ENCODE results near the gene COBLL1. TPM values are rescaled to one million over a fixed set of nuclear protein-coding genes. Genes with fewer than 3 reads are reported as not detected.

COBLL1 gene
- total RNA-seq, 1 experiment from 2014 or later: 3.6 TPM

GRCh38 chr2:164677271-164677670 is 164.4 kb downstream of the COBLL1 start:
- no peak overlapping the region for H2AFZ ChIP-seq (ENCODE audit: low read length)
- no TSS peak for BruUV-seq (replicated peaks)
- H3K4me2 ChIP-seq (ENCODE audit: low read length): no peak overlapping the region
- no peaks in the 10 kb centered on the region for H3K4me1 ChIP-seq (ENCODE audit: insufficient read depth, low read length)
- ChIA-PET POLR2A (ENCODE audit: unreplicated experiment) (no interaction called here), CTCF (no interaction called here)
- TF ChIP-seq CTCF (conservative IDR thresholded peaks at IDR 0.05; ENCODE audit: low read depth, low read length) (no peak), EZH2phosphoT487 (IDR thresholded peaks at IDR 0.05; ENCODE audit: borderline replicate concordance, low read length) (no peak), EZH2 (IDR thresholded peaks at IDR 0.05; ENCODE audit: low read length, unreplicated experiment) (no peak)
- H3K9ac ChIP-seq (ENCODE audit: low read length): no peak overlapping the region
- no peaks in the 10 kb centered on the region for H3K9me3 ChIP-seq (ENCODE audit: low read length)
- H3K79me2 ChIP-seq (ENCODE audit: low read length): no peaks in the 10 kb centered on the region
- H3K27ac ChIP-seq (ENCODE audit: low read length): no peak overlapping the region
- intact Hi-C loops (cut with micrococcal nuclease): no loop called here
- H3K36me3 ChIP-seq (ENCODE audit: low read depth, low read length): no peaks in the 10 kb centered on the region
- no peaks in the 10 kb centered on the region for H3F3A ChIP-seq (ENCODE audit: low read length, unreplicated experiment)
- ATAC-seq: no peak
- H4K20me1 ChIP-seq (ENCODE audit: low read length): no peaks in the 10 kb centered on the region
- no peaks in the 10 kb centered on the region for H3K27me3 ChIP-seq (ENCODE audit: low read length)
- DNase-seq: no peak
- H3K9me2 ChIP-seq (replicated peaks; ENCODE audit: low read length): no peaks in the 10 kb centered on the region
- H3K4me3 ChIP-seq (ENCODE audit: low read length): no peak overlapping the region

- H3K4me2 ChIP-seq (ENCODE audit: low read length): no peak overlapping the region
- H3K9me2 ChIP-seq (replicated peaks; ENCODE audit: low read length): no peaks in the 10 kb centered on the region
- DNase-seq (no peak), ATAC-seq (no peak)
- POLR2A ChIA-PET (ENCODE audit: unreplicated experiment): no interaction called here
- no peaks in the 10 kb centered on the region for H3K4me1 ChIP-seq (ENCODE audit: insufficient read depth, low read length)
- no peaks in the 10 kb centered on the region for H3K9me3 ChIP-seq (ENCODE audit: low read length)
- no peaks in the 10 kb centered on the region for H3K27me3 ChIP-seq (ENCODE audit: low read length)
- TF ChIP-seq EZH2phosphoT487 (IDR thresholded peaks at IDR 0.05; ENCODE audit: borderline replicate concordance, low read length) (no peak), CTCF (conservative IDR thresholded peaks at IDR 0.05; ENCODE audit: low read depth, low read length) (no peak), EZH2 (IDR thresholded peaks at IDR 0.05; ENCODE audit: low read length, unreplicated experiment) (no peak)
- no peaks in the 10 kb centered on the region for H4K20me1 ChIP-seq (ENCODE audit: low read length)
- H3F3A ChIP-seq (ENCODE audit: low read length, unreplicated experiment): no peaks in the 10 kb centered on the region
- H3K9ac ChIP-seq (ENCODE audit: low read length): no peak overlapping the region
- CTCF ChIA-PET: no interaction called here
- no peak overlapping the region for H2AFZ ChIP-seq (ENCODE audit: low read length)
- H3K79me2 ChIP-seq (ENCODE audit: low read length): no peaks in the 10 kb centered on the region
- no peaks in the 10 kb centered on the region for H3K36me3 ChIP-seq (ENCODE audit: low read depth, low read length)
- no peak overlapping the region for H3K27ac ChIP-seq (ENCODE audit: low read length)
- no peak overlapping the region for H3K4me3 ChIP-seq (ENCODE audit: low read length)
- BruUV-seq (replicated peaks): no TSS peak
- intact Hi-C loops (cut with micrococcal nuclease): no loop called here
Measured at GRCh38 chr2:164675687-164676086, 165.9 kb downstream of the COBLL1 start.

- H4K20me1 ChIP-seq (ENCODE audit: low read length): no peaks in the 10 kb centered on the region
- no peak overlapping the region for H3K27ac ChIP-seq (ENCODE audit: low read length)
- no peaks in the 10 kb centered on the region for H3F3A ChIP-seq (ENCODE audit: low read length, unreplicated experiment)
- H3K9ac ChIP-seq (ENCODE audit: low read length): no peak overlapping the region
- H3K4me2 ChIP-seq (ENCODE audit: low read length): no peak overlapping the region
- ChIA-PET POLR2A (ENCODE audit: unreplicated experiment) (no interaction called here), CTCF (no interaction called here)
- H3K36me3 ChIP-seq (ENCODE audit: low read depth, low read length): no peaks in the 10 kb centered on the region
- H3K4me1 ChIP-seq (ENCODE audit: insufficient read depth, low read length): no peaks in the 10 kb centered on the region
- no TSS peak for BruUV-seq (replicated peaks)
- no peaks in the 10 kb centered on the region for H3K27me3 ChIP-seq (ENCODE audit: low read length)
- no peaks in the 10 kb centered on the region for H3K9me2 ChIP-seq (replicated peaks; ENCODE audit: low read length)
- H2AFZ ChIP-seq (ENCODE audit: low read length): no peak overlapping the region
- no peaks in the 10 kb centered on the region for H3K9me3 ChIP-seq (ENCODE audit: low read length)
- no peak overlapping the region for H3K4me3 ChIP-seq (ENCODE audit: low read length)
- no peak for ATAC-seq
- intact Hi-C loops (cut with micrococcal nuclease): no loop called here
- no peak for TF ChIP-seq EZH2 (IDR thresholded peaks at IDR 0.05; ENCODE audit: low read length, unreplicated experiment)
- TF ChIP-seq EZH2phosphoT487 (IDR thresholded peaks at IDR 0.05; ENCODE audit: borderline replicate concordance, low read length): no peak
- TF ChIP-seq CTCF (conservative IDR thresholded peaks at IDR 0.05; ENCODE audit: low read depth, low read length): no peak
- no peak for DNase-seq
- no peaks in the 10 kb centered on the region for H3K79me2 ChIP-seq (ENCODE audit: low read length)
Measured at GRCh38 chr2:164675027-164675426, 166.6 kb downstream of the COBLL1 start.

Measured in PC-3 (cell line).